ENCODE data around the gene CCDC57.

The CCDC57 gene

DNA sequence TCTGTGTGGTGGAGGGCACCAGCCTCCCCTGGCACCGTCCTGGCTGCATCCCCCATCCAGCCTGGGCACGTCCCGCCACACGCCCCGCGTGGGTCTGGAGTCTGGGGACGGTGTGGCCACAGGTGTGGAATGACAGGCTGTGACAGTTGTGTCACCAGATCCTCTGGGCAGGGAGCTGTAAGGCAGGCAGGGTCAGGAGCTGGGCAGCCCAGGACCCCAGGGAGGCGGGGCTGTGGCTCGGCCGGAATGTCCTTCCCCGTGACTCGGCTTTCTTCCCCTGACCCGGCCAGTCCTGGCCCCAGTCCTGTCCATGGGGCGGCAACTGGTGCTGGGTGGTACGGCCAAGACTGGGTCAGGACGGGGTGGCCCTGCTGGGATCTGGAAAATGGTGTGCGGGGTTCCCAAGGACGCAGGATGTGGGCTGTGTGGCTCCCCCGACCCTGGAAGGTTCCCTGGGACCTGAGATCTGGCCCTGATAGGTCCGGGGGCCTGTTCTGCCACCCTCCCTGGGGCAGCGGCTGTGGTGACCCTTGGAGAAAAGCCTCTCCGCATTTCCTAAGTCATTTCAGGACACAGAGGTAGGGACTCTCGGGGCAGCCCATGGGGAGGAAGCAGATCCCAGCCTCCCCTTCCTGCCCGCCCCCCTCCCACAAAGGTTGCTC lies 12.9 kb upstream of the CCDC57 start:
- Histone ChIP-seq H3K27me3 (ENCODE audit: low read depth, low read length) (no peaks in the 10 kb centered on the region), H3K36me3 (replicated peaks; ENCODE audit: low read depth, low read length) (no peaks in the 10 kb centered on the region), H3K9me3 (ENCODE audit: insufficient read depth, low read length) (no peaks in the 10 kb centered on the region), H4K20me1 (ENCODE audit: insufficient read depth, low read length) (no peaks in the 10 kb centered on the region), H3K27ac (ENCODE audit: low read length) (no peak overlapping the region), H3K4me3 (ENCODE audit: low read length) (no peak overlapping the region), H3K9ac (ENCODE audit: low read length) (no peak overlapping the region), H3K4me2 (ENCODE audit: low read length) (no peak overlapping the region), H3K79me2 (ENCODE audit: low read length) (no peaks in the 10 kb centered on the region), H2AFZ (ENCODE audit: low read depth, low read length) (no peak overlapping the region), H3K4me1 (ENCODE audit: low read length) (no peaks in the 10 kb centered on the region)
- TF ChIP-seq EZH2phosphoT487 (IDR thresholded peaks at IDR 0.05; ENCODE audit: low read depth) (no peak), CTCF (IDR thresholded peaks at IDR 0.05; ENCODE audit: low read depth, low read length) (no peak)

DNA sequence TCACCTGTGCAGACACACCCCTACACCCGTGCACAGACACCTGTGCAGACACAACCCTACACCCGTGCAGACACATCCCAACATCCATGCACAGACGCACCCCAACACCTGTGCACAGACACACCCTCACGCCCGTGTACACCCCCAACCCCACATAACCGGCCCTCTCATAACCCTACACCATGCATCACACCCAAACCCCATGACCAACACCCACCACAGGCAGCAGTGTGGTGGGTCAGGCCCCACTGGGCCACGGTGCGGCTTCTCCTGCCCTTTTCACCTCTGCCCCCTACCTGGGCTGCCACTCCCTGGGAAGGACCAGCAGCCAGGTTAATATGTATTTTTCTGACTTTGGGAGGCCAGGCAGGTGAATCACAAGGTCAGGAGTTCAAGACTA lies 12.0 kb upstream of the CCDC57 start:
- H3K9ac ChIP-seq (ENCODE audit: low read length), result no peak overlapping the region
- H3K27me3 ChIP-seq (ENCODE audit: low read depth, low read length), result no peaks in the 10 kb centered on the region
- H3K4me3 ChIP-seq (ENCODE audit: low read length), result no peak overlapping the region
- H3K27ac ChIP-seq (ENCODE audit: low read length), result no peak overlapping the region
- TF ChIP-seq CTCF (IDR thresholded peaks at IDR 0.05; ENCODE audit: low read depth, low read length) (no peak), EZH2phosphoT487 (IDR thresholded peaks at IDR 0.05; ENCODE audit: low read depth) (no peak)
- H3K79me2 ChIP-seq (ENCODE audit: low read length), result no peaks in the 10 kb centered on the region
- no peaks in the 10 kb centered on the region for H4K20me1 ChIP-seq (ENCODE audit: insufficient read depth, low read length)
- no peak overlapping the region for H3K4me2 ChIP-seq (ENCODE audit: low read length)
- H2AFZ ChIP-seq (ENCODE audit: low read depth, low read length), result no peak overlapping the region
- no peaks in the 10 kb centered on the region for H3K4me1 ChIP-seq (ENCODE audit: low read length)
- H3K36me3 ChIP-seq (replicated peaks; ENCODE audit: low read depth, low read length), result no peaks in the 10 kb centered on the region
- H3K9me3 ChIP-seq (ENCODE audit: insufficient read depth, low read length), result no peaks in the 10 kb centered on the region

DNA sequence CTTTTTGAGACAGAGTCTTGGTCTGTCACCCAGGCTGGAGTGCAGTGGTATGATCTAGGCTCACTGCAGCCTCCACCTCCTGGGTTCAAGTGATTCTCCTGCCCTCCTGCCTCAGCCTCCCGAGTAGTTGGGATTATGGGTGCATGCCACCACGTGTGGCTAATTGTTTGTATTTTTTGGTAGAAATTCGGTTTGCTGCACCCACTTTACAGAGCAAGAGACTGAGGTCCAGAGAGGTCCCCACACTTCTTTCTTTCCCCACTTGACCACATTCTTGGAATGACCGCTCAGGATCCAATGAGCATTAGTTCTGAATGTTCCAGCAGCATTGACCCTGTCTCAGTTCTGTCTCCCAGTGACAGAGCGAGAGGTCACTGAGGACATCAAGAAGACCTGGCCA lies 10.9 kb upstream of the CCDC57 start:
- H4K20me1 ChIP-seq (ENCODE audit: insufficient read depth, low read length), result no peaks in the 10 kb centered on the region
- no peaks in the 10 kb centered on the region for H3K79me2 ChIP-seq (ENCODE audit: low read length)
- TF ChIP-seq EZH2phosphoT487 (IDR thresholded peaks at IDR 0.05; ENCODE audit: low read depth) (no peak), CTCF (IDR thresholded peaks at IDR 0.05; ENCODE audit: low read depth, low read length) (no peak)
- H3K27ac ChIP-seq (ENCODE audit: low read length), result no peak overlapping the region
- no peak overlapping the region for H3K9ac ChIP-seq (ENCODE audit: low read length)
- no peaks in the 10 kb centered on the region for H3K36me3 ChIP-seq (replicated peaks; ENCODE audit: low read depth, low read length)
- H3K4me3 ChIP-seq (ENCODE audit: low read length), result no peak overlapping the region
- no peaks in the 10 kb centered on the region for H3K9me3 ChIP-seq (ENCODE audit: insufficient read depth, low read length)
- no peak overlapping the region for H2AFZ ChIP-seq (ENCODE audit: low read depth, low read length)
- no peaks in the 10 kb centered on the region for H3K4me1 ChIP-seq (ENCODE audit: low read length)
- H3K27me3 ChIP-seq (ENCODE audit: low read depth, low read length), result no peaks in the 10 kb centered on the region
- no peak overlapping the region for H3K4me2 ChIP-seq (ENCODE audit: low read length)

DNA sequence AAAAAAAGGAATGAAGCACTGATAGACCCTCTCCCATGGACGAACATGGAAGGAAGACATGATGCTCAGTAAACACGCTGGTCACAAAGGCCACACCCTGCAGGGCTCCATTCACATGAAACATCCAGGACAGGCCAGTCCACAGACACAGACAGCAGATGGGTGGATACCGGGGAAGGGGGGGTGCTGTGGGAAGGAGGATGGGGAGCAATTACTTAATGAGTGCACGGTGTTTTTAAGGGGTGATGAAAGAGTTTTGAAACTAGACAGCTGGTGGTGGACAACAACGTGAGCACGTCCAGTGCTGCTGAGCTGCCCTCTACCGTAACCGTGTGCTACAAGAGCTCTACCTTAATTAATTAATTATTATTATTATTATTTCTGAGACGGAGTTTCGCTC lies 10.2 kb upstream of the CCDC57 start:
- no peak overlapping the region for H3K27ac ChIP-seq (ENCODE audit: low read length)
- H3K4me2 ChIP-seq (ENCODE audit: low read length), result no peak overlapping the region
- no peak overlapping the region for H2AFZ ChIP-seq (ENCODE audit: low read depth, low read length)
- H3K36me3 ChIP-seq (replicated peaks; ENCODE audit: low read depth, low read length), result no peaks in the 10 kb centered on the region
- no peaks in the 10 kb centered on the region for H3K27me3 ChIP-seq (ENCODE audit: low read depth, low read length)
- no peaks in the 10 kb centered on the region for H4K20me1 ChIP-seq (ENCODE audit: insufficient read depth, low read length)
- no peak for TF ChIP-seq CTCF (IDR thresholded peaks at IDR 0.05; ENCODE audit: low read depth, low read length)
- no peak for TF ChIP-seq EZH2phosphoT487 (IDR thresholded peaks at IDR 0.05; ENCODE audit: low read depth)
- H3K4me1 ChIP-seq (ENCODE audit: low read length), result no peaks in the 10 kb centered on the region
- no peaks in the 10 kb centered on the region for H3K79me2 ChIP-seq (ENCODE audit: low read length)
- H3K9me3 ChIP-seq (ENCODE audit: insufficient read depth, low read length), result no peaks in the 10 kb centered on the region
- H3K4me3 ChIP-seq (ENCODE audit: low read length), result no peak overlapping the region
- no peak overlapping the region for H3K9ac ChIP-seq (ENCODE audit: low read length)

All from OCI-LY3 (cell line).